HepG2 (cell line): ENCODE results near the gene NELFCD. TPM values are rescaled to one million over a fixed set of nuclear protein-coding genes. Genes with fewer than 3 reads are reported as not detected.
"Not testable (repeated sequence)": the region's sequence is repeated elsewhere in the genome, so short reads cannot be mapped to it uniquely, and the experiment has no call there.

Experiments used
- ATAC-seq: fragments of 200-7000 bp; cut with Tn5 transposase; 3 replicates; pipeline ENCODE4 v1.9.1; 2020; ENCODE audit warnings: mild to moderate bottlenecking, moderate library complexity
- BruUV-seq: library from RNA; stranded (reverse); fragments of 400-500 nt; replicated peaks from 2 replicates; lab custom pipeline; 2021; lab: Mats Ljungman, UMichigan
- CTCF ChIA-PET: fragments of 300-600 bp; formaldehyde crosslinking; extraction: SDS; loops from one replicate; lab custom pipeline; 2021; ENCODE audit warnings: low total read pairs, inconsistent platforms, low intra/inter-chr PET ratio; lab: Yijun Ruan, JAX
- POLR2A ChIA-PET: fragments of 350-600 bp; sonication (Branson Sonifier 250); formaldehyde crosslinking; loops from one replicate; lab custom pipeline; 2020; ENCODE audit warnings: antibody characterized with exemption, inconsistent platforms; lab: Yijun Ruan, JAX
- DNase-seq: peaks from one replicate; pipeline ENCODE4 v3.0.0-alpha.2; 2015; ENCODE audit warnings: low spot score
- FAIRE-seq: peaks from 3 replicates; lab custom pipeline; 2011; peaks lifted over from hg19 to GRCh38; lab: Jason Lieb, UNC
- H2AFZ ChIP-seq: one replicate; pipeline ENCODE4 v1.6.1; 2011; ENCODE audit warnings: low read length, inconsistent platforms
- H3K27ac ChIP-seq: fragments of 300-600 bp; 3 replicates; pipeline ENCODE4 v1.8.0; 2011; ENCODE audit warnings: mixed run types, mild to moderate bottlenecking, mixed read lengths, low read length, inconsistent platforms; ENCODE audit not compliant: insufficient read depth; ENCODE audit errors: extremely low read length
- H3K27me3 ChIP-seq, 2 experiments: fragments of 200-600 bp in 1 of 2; 2 replicates in 1 of 2; 3 replicates in 1 of 2; pipeline versions ENCODE4 v1.6.0 to v1.8.0; 2011; ENCODE audit warnings: low read length in 2 of 2, mild to moderate bottlenecking in 2 of 2, moderate library complexity in 2 of 2, inconsistent platforms in 1 of 2; ENCODE audit not compliant: insufficient read depth in 2 of 2, control insufficient read depth in 1 of 2
- H3K36me3 ChIP-seq, 2 experiments: fragments of 200-600 bp in 1 of 2; replicated peaks in 1 of 2; 2 replicates in 1 of 2; 3 replicates in 1 of 2; pipeline versions ENCODE4 v1.5.1 to v1.8.0; 2011; ENCODE audit warnings: low read length in 2 of 2, inconsistent platforms in 1 of 2; ENCODE audit not compliant: insufficient read depth in 2 of 2, control insufficient read depth in 1 of 2
- H3K4me1 ChIP-seq: 2 replicates; pipeline ENCODE4 v1.5.1; 2012; ENCODE audit warnings: low read length, inconsistent platforms; ENCODE audit not compliant: insufficient read depth
- H3K4me2 ChIP-seq: 2 replicates; pipeline ENCODE4 v1.6.0; 2011; ENCODE audit warnings: low read depth, low read length, inconsistent platforms
- H3K4me3 ChIP-seq, 3 experiments: fragments of 200-600 bp in 1 of 3; sonication (generic), shearing (Covaris generic) in 1 of 3; replicated peaks in 1 of 3; 2 replicates each; pipeline ENCODE4 v1.5.1; 2011 to 2016; ENCODE audit warnings: low read length in 3 of 3, inconsistent platforms in 2 of 3, low read depth in 2 of 3, mild to moderate bottlenecking in 2 of 3, control low read depth in 1 of 3, mixed read lengths in 1 of 3; ENCODE audit not compliant: insufficient read depth in 1 of 3
- H3K79me2 ChIP-seq: one replicate; pipeline ENCODE4 v1.6.1; 2011; ENCODE audit warnings: low read length, inconsistent platforms; ENCODE audit not compliant: insufficient read depth
- H3K9ac ChIP-seq: 2 replicates; pipeline ENCODE4 v1.6.0; 2011; ENCODE audit warnings: mild to moderate bottlenecking, low read depth, low read length, inconsistent platforms; ENCODE audit not compliant: insufficient read depth
- H3K9me3 ChIP-seq: 2 replicates; pipeline ENCODE4 v1.5.1; 2012; ENCODE audit warnings: mild to moderate bottlenecking, low read length
- H4K20me1 ChIP-seq: 2 replicates; pipeline ENCODE4 v1.6.0; 2011; ENCODE audit warnings: inconsistent platforms, mild to moderate bottlenecking, low read length, moderate library complexity; ENCODE audit not compliant: insufficient read depth
- CBX2 ChIP-seq, 2 experiments: fragments of 200-600 bp in 1 of 2; sonication (generic); formaldehyde crosslinking in 1 of 2; IDR thresholded peaks; 2 replicates each; pipeline versions ENCODE4 v1.7.0 to v1.8.1; 2018 to 2022; ENCODE audit warnings: low read depth in 2 of 2, low read length in 1 of 2, mild to moderate bottlenecking in 1 of 2, missing genetic modification reagents in 1 of 2
- CREBL2 ChIP-seq: sonication (generic); formaldehyde crosslinking; IDR thresholded peaks from 2 replicates; pipeline ENCODE4 v1.8.1; 2023; ENCODE audit warnings: missing genetic modification reagents, mild to moderate bottlenecking, borderline replicate concordance
- MIXL1 ChIP-seq: IDR thresholded peaks from 2 replicates; pipeline ENCODE4 v1.6.1; 2016
- NRL ChIP-seq: sonication (generic); formaldehyde crosslinking; IDR thresholded peaks from 2 replicates; pipeline ENCODE4 v1.5.0; 2020; ENCODE audit warnings: missing genetic modification reagents, mild to moderate bottlenecking, moderate library complexity, borderline replicate concordance
- SRF ChIP-seq: IDR thresholded peaks from 2 replicates; pipeline ENCODE4 v1.6.1; 2011; ENCODE audit warnings: mild to moderate bottlenecking, low read depth, low read length, moderate library complexity
- TBP ChIP-seq: sonication (generic); formaldehyde crosslinking; IDR thresholded peaks from 2 replicates; pipeline ENCODE4 v1.5.0; 2020; ENCODE audit warnings: missing genetic modification reagents
- ZBTB4 ChIP-seq: sonication (generic); formaldehyde crosslinking; IDR thresholded peaks from 2 replicates; pipeline ENCODE4 v1.4.0; 2020; ENCODE audit warnings: missing genetic modification reagents, mild to moderate bottlenecking, borderline replicate concordance
- WGBS: methylation state at CpG from one replicate; pipeline ENCODE4 v1.1.6; 2017; ENCODE audit warnings: low lambda C conversion rate; 5-methylcytosine and 5-hydroxymethylcytosine counted together
- in situ Hi-C: cut with HindIII; loops from 2 replicates; pipeline ENCODE4 v1.10.0; 2017; ENCODE audit warnings: low pct_unique_long_range_greater_than_20kb; ENCODE audit not compliant: extremely low pct_ligation_motif_present
- intact Hi-C: fragments of 100-400 bp; cut with micrococcal nuclease; formaldehyde crosslinking; loops from one replicate; pipeline ENCODE4 v1.10.0; 2022; ENCODE audit not compliant: unreplicated experiment
- polyA plus RNA-seq, 8 experiments: library from polyadenylated mRNA; depleted of rRNA in 3 of 8; stranded (reverse) in 7 of 8; unstranded in 1 of 8; fragments of >200 nt; fragmentation: Illumina TruSeq in 4 of 8; extraction: Trizol in 4 of 8; gene quantifications; 2 replicates each; pipeline versions ENCODE4 v1.2.1 to v1.2.3, GENCODE V29; 2011 to 2016; ENCODE audit warnings: low read depth in 4 of 8, missing spikeins in 1 of 8, mixed read lengths in 1 of 8; ENCODE audit not compliant: insufficient read depth in 1 of 8
- total RNA-seq, 5 experiments: library from RNA; depleted of rRNA; stranded (reverse); fragments of >200 nt; fragmentation: Illumina TruSeq; extraction: Trizol; gene quantifications; 2 replicates each; pipeline ENCODE4 v1.2.3, GENCODE V29; 2016; ENCODE audit warnings: low read depth in 1 of 5
- TF ChIP-seq, protein P1 (sequence below): sonication (generic); formaldehyde crosslinking; IDR thresholded peaks from 2 replicates; pipeline ENCODE4 v1.8.0; 2022; ENCODE audit warnings: mild to moderate bottlenecking, missing genetic modification reagents, moderate library complexity
- TF ChIP-seq, protein P2 (sequence below): sonication (generic); formaldehyde crosslinking; IDR thresholded peaks from 2 replicates; pipeline ENCODE4 v1.4.0; 2020; ENCODE audit warnings: missing genetic modification reagents

Gene NELFCD
- total and polyA plus RNA-seq, 2 of the 13 experiments (the other 11 are each of a cell fraction or from before 2014, with no cell fraction given): 159 to 203 TPM

- H4K20me1 ChIP-seq; FAIRE-seq; H3K4me2 ChIP-seq; DNase-seq; POLR2A ChIA-PET; H2AFZ ChIP-seq; H3K4me3 ChIP-seq; H3K9ac ChIP-seq; H3K27ac ChIP-seq; H3K9me3 ChIP-seq; H3K36me3 ChIP-seq; ATAC-seq; BruUV-seq; intact Hi-C loops; H3K79me2 ChIP-seq; CTCF ChIA-PET; H3K4me1 ChIP-seq; in situ Hi-C loops; TF ChIP-seq CBX2 (CRISPR knock-in tag; IDR thresholded peaks at IDR 0.05; ENCODE audit: low read depth): not testable (repeated sequence)
- WGBS: 7% methylated on average over 7 of the region's 7 CpGs
- peak; percentile 75; the same call in 1 of the 2 replicates for TF ChIP-seq CBX2 (IDR thresholded peaks at IDR 0.05; ENCODE audit: low read depth, low read length)
- peaks cover 0 to 33% of the 10 kb centered on the region in 2 experiments; a peak in 4 of 5 replicates for H3K27me3 ChIP-seq
Measured at GRCh38 chr20:58947797-58948388, 33.2 kb upstream of the NELFCD start.

DNA sequence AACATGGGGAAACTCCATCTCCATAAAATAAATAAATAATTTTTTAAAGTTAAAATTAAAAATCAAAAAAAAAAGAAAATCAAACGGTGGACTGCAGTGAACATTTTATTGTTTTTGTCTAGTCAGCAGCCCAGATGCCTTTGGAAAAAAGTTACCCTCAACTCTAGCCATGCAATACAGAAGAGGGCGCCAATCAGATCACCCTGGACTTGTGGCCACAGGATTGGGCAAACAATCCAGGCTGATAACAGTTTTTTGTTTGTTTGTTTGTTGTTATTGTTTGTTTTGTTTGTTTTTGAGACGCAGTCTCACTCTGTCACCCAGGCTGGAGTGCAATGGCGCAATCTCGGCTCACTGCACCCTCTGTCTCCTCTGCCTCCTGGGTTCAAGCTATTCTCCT lies 30.5 kb upstream of the NELFCD start:
- H2AFZ ChIP-seq: no peak overlapping the region
- H3K4me2 ChIP-seq: no peak overlapping the region
- no peaks in the 10 kb centered on the region for H3K36me3 ChIP-seq
- ChIA-PET POLR2A (no interaction called here), CTCF (no interaction called here)
- in situ Hi-C loops (no loop called here), intact Hi-C loops (no loop called here)
- DNase-seq (no peak), FAIRE-seq (no peak), ATAC-seq (peak; percentile 44; the same call in 1 of the 3 replicates)
- no peaks in the 10 kb centered on the region for H4K20me1 ChIP-seq
- no peak overlapping the region for H3K4me3 ChIP-seq
- no peaks in the 10 kb centered on the region for H3K79me2 ChIP-seq
- H3K9ac ChIP-seq: no peak overlapping the region
- peaks cover 0 to 24% of the 10 kb centered on the region in 2 experiments; a peak in 3 of 5 replicates for H3K27me3 ChIP-seq
- H3K27ac ChIP-seq: no peak overlapping the region
- no peaks in the 10 kb centered on the region for H3K4me1 ChIP-seq
- WGBS: 31% methylated on average over 5 of the region's 5 CpGs
- no peaks in the 10 kb centered on the region for H3K9me3 ChIP-seq
- BruUV-seq: no TSS peak
- TF ChIP-seq, protein P1, sequence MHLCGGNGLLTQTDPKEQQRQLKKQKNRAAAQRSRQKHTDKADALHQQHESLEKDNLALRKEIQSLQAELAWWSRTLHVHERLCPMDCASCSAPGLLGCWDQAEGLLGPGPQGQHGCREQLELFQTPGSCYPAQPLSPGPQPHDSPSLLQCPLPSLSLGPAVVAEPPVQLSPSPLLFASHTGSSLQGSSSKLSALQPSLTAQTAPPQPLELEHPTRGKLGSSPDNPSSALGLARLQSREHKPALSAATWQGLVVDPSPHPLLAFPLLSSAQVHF (CRISPR knock-in tag): no peak
- no peak for TF ChIP-seq SRF
- TF ChIP-seq, protein P2, sequence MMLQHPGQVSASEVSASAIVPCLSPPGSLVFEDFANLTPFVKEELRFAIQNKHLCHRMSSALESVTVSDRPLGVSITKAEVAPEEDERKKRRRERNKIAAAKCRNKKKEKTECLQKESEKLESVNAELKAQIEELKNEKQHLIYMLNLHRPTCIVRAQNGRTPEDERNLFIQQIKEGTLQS (CRISPR knock-in tag): no peak
- no peak for TF ChIP-seq NRL (CRISPR knock-in tag)
- TF ChIP-seq ZBTB4 (CRISPR knock-in tag): no peak
- no peak for TF ChIP-seq MIXL1 (CRISPR knock-in tag)
- TF ChIP-seq CREBL2 (CRISPR knock-in tag): no peak
- no peak for TF ChIP-seq TBP
